Left lung (tissue), 10 donors: ENCODE results near the gene PLCH1. TPM values are rescaled to one million over a fixed set of nuclear protein-coding genes. Genes with fewer than 3 reads are reported as not detected.

Experiments used
- ATAC-seq: fragments of 200-7000 bp; cut with Tn5 transposase; one replicate; pipeline ENCODE4 v1.9.1; 2020; ENCODE audit warnings: moderate library complexity
- DNase-seq, 4 donors: peaks; one replicate each; pipeline ENCODE4 v3.0.0-alpha.2; 2013 to 2020
- H3K27ac ChIP-seq, 2 donors: fragments of 200-600 bp; sonication (generic) in 1 of 2; one replicate each; pipeline versions ENCODE4 v1.5.0 to v1.8.0; 2020 to 2021
- H3K27me3 ChIP-seq, 2 donors: fragments of 200-600 bp; sonication (generic) in 1 of 2; one replicate each; pipeline versions ENCODE4 v1.5.0 to v1.8.0; 2020 to 2021
- H3K36me3 ChIP-seq, 2 donors: fragments of 200-600 bp; sonication (generic) in 1 of 2; one replicate each; pipeline versions ENCODE4 v1.5.0 to v1.8.0; 2020 to 2021
- H3K4me1 ChIP-seq, 2 donors: fragments of 200-600 bp; one replicate each; pipeline ENCODE4 v1.8.0; 2021
- H3K4me3 ChIP-seq, 2 donors: fragments of 200-600 bp; sonication (generic) in 1 of 2; one replicate each; pipeline versions ENCODE4 v1.5.0 to v1.8.0; 2020 to 2021; ENCODE audit warnings: mild to moderate bottlenecking in 1 of 2
- H3K9me3 ChIP-seq, 2 donors: fragments of 200-600 bp; sonication (generic) in 1 of 2; one replicate each; pipeline versions ENCODE4 v1.5.0 to v1.8.0; 2020 to 2021
- CTCF ChIP-seq, 2 donors: fragments of 200-600 bp; sonication (generic) in 1 of 2; IDR thresholded peaks; one replicate each; pipeline versions ENCODE4 v1.5.0 to v1.8.0; 2021; ENCODE audit warnings: antibody characterized with exemption in 2 of 2
- intact Hi-C, 2 donors: fragments of 100-400 bp; cut with DNase I; formaldehyde crosslinking; loops; one replicate each; pipeline versions ENCODE4 v1.11.2 to v1.14.2; 2022
- polyA plus RNA-seq, 6 donors: library from polyadenylated mRNA; unstranded; fragments of 120-200 nt; gene quantifications; one replicate each; pipeline ENCODE4 v1.2.1, GENCODE V29; 2013; ENCODE audit not compliant: insufficient read length in 6 of 6
- total RNA-seq, 2 donors: library from RNA; stranded (reverse); fragmentation: NEBNext Ultra II Directional; extraction: Animal tissue kit (Norgen Biotek cat#: 25700); gene quantifications; one replicate each; pipeline ENCODE4 v1.2.1, GENCODE V29; 2021
- donor health status: DM: no; HTN: yes; CAD: no.
- donor health status: DM: no; HTN: no; CAD: no.

The PLCH1 gene
- total and polyA plus RNA-seq, 8 donors = 8.5 to 33.8 (median 23.7) TPM

GRCh38 chr3:155741603-155742002, 3.3 kb downstream of the PLCH1 start:
- DNase-seq = no peak
- Histone ChIP-seq H3K36me3 (no peaks in the 10 kb centered on the region), H3K27ac (no peak overlapping the region), H3K27me3 (peaks cover 20 to 54% of the 10 kb centered on the region in 2 donors), H3K4me3 (no peak overlapping the region), H3K4me1 (peaks cover 3 to 25% of the 10 kb centered on the region in 2 donors), H3K9me3 (no peaks in the 10 kb centered on the region)
- ATAC-seq = no peak
- intact Hi-C loops = no loop called here
- TF ChIP-seq CTCF (IDR thresholded peaks at IDR 0.05) = no peak

- Histone ChIP-seq H3K4me1 (peaks cover 3 to 23% of the 10 kb centered on the region in 2 donors), H3K4me3 (no peak overlapping the region), H3K36me3 (no peaks in the 10 kb centered on the region), H3K27ac (no peak overlapping the region), H3K27me3 (peaks cover 19 to 49% of the 10 kb centered on the region in 2 donors), H3K9me3 (no peaks in the 10 kb centered on the region)
- intact Hi-C loops = no loop called here
- ATAC-seq (no peak), DNase-seq (no peak)
- no peak for TF ChIP-seq CTCF (IDR thresholded peaks at IDR 0.05)
Observed at GRCh38 chr3:155741101-155741500, 3.8 kb downstream of the PLCH1 start.

GRCh38 chr3:155739154-155739553, 5.7 kb downstream of the PLCH1 start:
- Histone ChIP-seq H3K9me3 (no peaks in the 10 kb centered on the region), H3K36me3 (no peaks in the 10 kb centered on the region), H3K27me3 (peaks cover 6 to 29% of the 10 kb centered on the region in 2 donors), H3K4me3 (no peak overlapping the region), H3K4me1 (peaks cover under 1 to 4% of the 10 kb centered on the region in 2 donors), H3K27ac (peak overlapping the region in 1 of 2 donors; percentile 74)
- ATAC-seq = no peak
- intact Hi-C loops = no loop called here
- DNase-seq = no peak
- TF ChIP-seq CTCF (IDR thresholded peaks at IDR 0.05) = no peak

GRCh38 chr3:155738580-155739076, 6.2 kb downstream of the PLCH1 start:
- no peak for DNase-seq
- Histone ChIP-seq H3K4me3 (peak overlapping the region in 1 of 2 donors; percentile 9), H3K36me3 (no peaks in the 10 kb centered on the region), H3K27me3 (peaks cover 6 to 24% of the 10 kb centered on the region in 2 donors), H3K9me3 (no peaks in the 10 kb centered on the region), H3K27ac (peak overlapping the region; percentile 74 to 76), H3K4me1 (no peaks in the 10 kb centered on the region)
- TF ChIP-seq CTCF (IDR thresholded peaks at IDR 0.05) = no peak
- no peak for ATAC-seq
- intact Hi-C loops = no loop called here

GRCh38 chr3:155737844-155738460, 6.9 kb downstream of the PLCH1 start:
- intact Hi-C loops = no loop called here
- Histone ChIP-seq H3K27me3 (peaks cover 6 to 17% of the 10 kb centered on the region in 2 donors), H3K36me3 (no peaks in the 10 kb centered on the region), H3K4me3 (peak overlapping the region in 1 of 2 donors; percentile 9), H3K4me1 (no peaks in the 10 kb centered on the region), H3K27ac (peak overlapping the region; percentile 74 to 76), H3K9me3 (no peaks in the 10 kb centered on the region)
- DNase-seq = peak in 3 of 4 donors; percentile 55 to 87 (median 64)
- peak; percentile 86 for ATAC-seq
- TF ChIP-seq CTCF (IDR thresholded peaks at IDR 0.05) = no peak
